ENCODE data around the gene FAM3B. TPM values are rescaled to one million over a fixed set of nuclear protein-coding genes. Genes with fewer than 3 reads are reported as not detected.

Gene FAM3B
- total and polyA plus RNA-seq, 2 experiments from 2014 or later, result 35.4 to 49.7 TPM

GRCh38 chr21:41399246-41399800, 82.7 kb downstream of the FAM3B start:
- Histone ChIP-seq H3K79me2 (no peaks in the 10 kb centered on the region), H3K9me2 (replicated peaks; ENCODE audit: insufficient read depth) (no peaks in the 10 kb centered on the region), H4K20me1 (ENCODE audit: insufficient read depth, poor library complexity, severe bottlenecking) (no peaks in the 10 kb centered on the region), H3K4me1 (ENCODE audit: insufficient read depth) (no peaks in the 10 kb centered on the region), H3K36me3 (replicated peaks; ENCODE audit: insufficient read depth, low read depth) (no peaks in the 10 kb centered on the region), H3K27me3 (no peaks in the 10 kb centered on the region), H2AFZ (no peak overlapping the region), H3K4me2 (no peak overlapping the region), H3K27ac (no peak overlapping the region), H3K9me3 (ENCODE audit: low read depth) (no peaks in the 10 kb centered on the region), H3K4me3 (no peak overlapping the region)
- no peak for DNase-seq (ENCODE audit: low spot score)
- 90% methylated on average over 7 of the region's 7 CpGs for WGBS (ENCODE audit: low lambda C conversion rate, missing lambda C conversion rate)
- TF ChIP-seq CTCF (IDR thresholded peaks at IDR 0.05; ENCODE audit: poor library complexity) (no peak), EZH2 (IDR thresholded peaks at IDR 0.05; ENCODE audit: borderline replicate concordance) (no peak), EZH2phosphoT487 (IDR thresholded peaks at IDR 0.05; ENCODE audit: low read depth, severe bottlenecking, unreplicated experiment) (no peak)

- no peak for DNase-seq (ENCODE audit: low spot score)
Observed at GRCh38 chr21:41402231-41402630, 85.6 kb downstream of the FAM3B start.

GRCh38 chr21:41402796-41403195, 86.2 kb downstream of the FAM3B start:
- Histone ChIP-seq H3K36me3 (replicated peaks; ENCODE audit: insufficient read depth, low read depth) (no peaks in the 10 kb centered on the region), H3K27ac (no peak overlapping the region), H3K4me3 (no peak overlapping the region), H3K79me2 (no peaks in the 10 kb centered on the region), H2AFZ (no peak overlapping the region), H3K9me2 (replicated peaks; ENCODE audit: insufficient read depth) (no peaks in the 10 kb centered on the region), H3K4me1 (ENCODE audit: insufficient read depth) (no peaks in the 10 kb centered on the region), H3K4me2 (no peak overlapping the region), H3K27me3 (no peaks in the 10 kb centered on the region), H3K9me3 (ENCODE audit: low read depth) (no peaks in the 10 kb centered on the region), H4K20me1 (ENCODE audit: insufficient read depth, poor library complexity, severe bottlenecking) (no peaks in the 10 kb centered on the region)
- 88% methylated on average over 10 of the region's 10 CpGs for WGBS (ENCODE audit: low lambda C conversion rate, missing lambda C conversion rate)
- DNase-seq (ENCODE audit: low spot score), result no peak
- no peak for TF ChIP-seq EZH2phosphoT487 (IDR thresholded peaks at IDR 0.05; ENCODE audit: low read depth, severe bottlenecking, unreplicated experiment)
- no peak for TF ChIP-seq CTCF (IDR thresholded peaks at IDR 0.05; ENCODE audit: poor library complexity)
- TF ChIP-seq EZH2 (IDR thresholded peaks at IDR 0.05; ENCODE audit: borderline replicate concordance), result no peak

More at GRCh38 chr21:41402231-41402630, 85.6 kb downstream of the FAM3B start:
- WGBS (ENCODE audit: low lambda C conversion rate, missing lambda C conversion rate), result 94% methylated on average over 11 of the region's 11 CpGs
- Histone ChIP-seq H4K20me1 (ENCODE audit: insufficient read depth, poor library complexity, severe bottlenecking) (no peaks in the 10 kb centered on the region), H3K4me2 (no peak overlapping the region), H3K27ac (no peak overlapping the region), H3K79me2 (no peaks in the 10 kb centered on the region), H3K4me1 (ENCODE audit: insufficient read depth) (no peaks in the 10 kb centered on the region), H3K9me3 (ENCODE audit: low read depth) (no peaks in the 10 kb centered on the region), H3K4me3 (no peak overlapping the region), H3K9me2 (replicated peaks; ENCODE audit: insufficient read depth) (no peaks in the 10 kb centered on the region), H2AFZ (no peak overlapping the region), H3K27me3 (no peaks in the 10 kb centered on the region), H3K36me3 (replicated peaks; ENCODE audit: insufficient read depth, low read depth) (no peaks in the 10 kb centered on the region)
- no peak for TF ChIP-seq EZH2phosphoT487 (IDR thresholded peaks at IDR 0.05; ENCODE audit: low read depth, severe bottlenecking, unreplicated experiment)
- no peak for TF ChIP-seq EZH2 (IDR thresholded peaks at IDR 0.05; ENCODE audit: borderline replicate concordance)
- TF ChIP-seq CTCF (IDR thresholded peaks at IDR 0.05; ENCODE audit: poor library complexity), result no peak
